GM06990 (cell line): Measurements from ENCODE around the gene SCN3B.

Source experiments
- DNase-seq: peaks from one replicate; pipeline ENCODE4 v3.0.0-alpha.2; 2011; ENCODE audit not compliant: insufficient read length; ENCODE audit errors: extremely low read depth
- H3K27me3 ChIP-seq: replicated peaks from 2 replicates; pipeline ENCODE4 v1.6.0; 2011; ENCODE audit warnings: low read length; ENCODE audit not compliant: control insufficient read depth, insufficient read depth
- H3K36me3 ChIP-seq: 2 replicates; pipeline ENCODE4 v1.5.1; 2011; ENCODE audit warnings: low read length; ENCODE audit not compliant: control insufficient read depth, insufficient read depth
- H3K4me3 ChIP-seq: replicated peaks from 2 replicates; pipeline ENCODE4 v1.5.1; 2011; ENCODE audit warnings: low read depth, mild to moderate bottlenecking, control low read depth, low read length
- CTCF ChIP-seq: IDR thresholded peaks from 2 replicates; pipeline ENCODE4 v1.5.1; 2011; ENCODE audit warnings: low read length, control low read depth, mild to moderate bottlenecking, inconsistent platforms; ENCODE audit not compliant: insufficient read depth, poor library complexity, severe bottlenecking

SCN3B gene

DNA sequence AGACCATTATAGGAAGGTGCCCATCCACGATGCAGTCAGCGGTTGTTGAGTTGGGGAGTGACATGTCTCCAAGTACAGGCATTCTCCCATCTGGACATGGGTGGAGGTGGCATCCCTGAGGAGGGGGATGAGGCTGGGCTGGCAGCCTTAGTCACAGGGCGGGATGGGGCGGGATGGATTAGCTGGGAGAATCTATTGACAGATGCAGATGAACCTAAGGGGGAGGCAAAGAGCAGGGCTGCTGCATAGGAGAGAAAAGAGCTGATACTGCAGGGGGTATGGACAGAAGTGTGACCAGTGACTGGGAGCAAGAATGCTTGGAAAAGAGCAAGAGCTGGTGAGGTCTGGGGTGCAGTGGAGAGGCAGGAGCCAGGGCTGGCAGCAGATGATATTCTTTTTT, 42.7 kb downstream of the SCN3B start:
- peaks cover 9% of the 10 kb centered on the region for H3K36me3 ChIP-seq

DNA sequence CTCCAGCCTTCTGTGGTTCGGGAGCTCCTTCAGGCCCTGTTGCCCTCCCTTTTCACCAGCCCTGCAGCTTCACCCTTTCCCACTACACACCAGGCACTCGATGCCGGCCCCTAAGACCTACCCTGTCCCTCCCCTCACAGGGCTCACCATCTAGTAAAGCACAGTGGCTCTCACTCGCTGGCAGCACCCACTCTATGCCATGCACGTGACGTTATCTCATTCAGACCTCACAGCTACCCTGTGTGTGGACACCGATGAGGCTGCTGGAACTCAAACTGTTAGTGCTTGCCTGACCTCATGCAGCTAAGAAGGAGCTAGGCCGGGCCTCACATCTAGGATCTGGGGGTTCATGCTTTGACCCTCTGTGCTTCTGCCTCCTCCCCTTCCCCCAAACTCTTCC, 45.5 kb downstream of the SCN3B start:
- no peak for DNase-seq
- Histone ChIP-seq H3K4me3 (no peak overlapping the region), H3K27me3 (no peaks in the 10 kb centered on the region), H3K36me3 (peaks cover 9% of the 10 kb centered on the region)
- no peak for TF ChIP-seq CTCF

More for the DNA sequence above, 42.7 kb downstream of the SCN3B start:
- TF ChIP-seq CTCF, result no peak
- DNase-seq, result no peak
- H3K4me3 ChIP-seq, result no peak overlapping the region
- H3K27me3 ChIP-seq, result no peaks in the 10 kb centered on the region

- no peak for DNase-seq
- Histone ChIP-seq H3K27me3 (no peaks in the 10 kb centered on the region), H3K36me3 (peaks cover 8% of the 10 kb centered on the region), H3K4me3 (no peak overlapping the region)
- no peak for TF ChIP-seq CTCF
Observed at GRCh38 chr11:123608371-123608770, 46.1 kb downstream of the SCN3B start.

- H3K36me3 ChIP-seq, result peaks cover 6% of the 10 kb centered on the region
- no peak for TF ChIP-seq CTCF
- H3K4me3 ChIP-seq, result no peak overlapping the region
- no peaks in the 10 kb centered on the region for H3K27me3 ChIP-seq
- DNase-seq, result no peak
Observed at GRCh38 chr11:123607781-123608180, 46.6 kb downstream of the SCN3B start.

DNA sequence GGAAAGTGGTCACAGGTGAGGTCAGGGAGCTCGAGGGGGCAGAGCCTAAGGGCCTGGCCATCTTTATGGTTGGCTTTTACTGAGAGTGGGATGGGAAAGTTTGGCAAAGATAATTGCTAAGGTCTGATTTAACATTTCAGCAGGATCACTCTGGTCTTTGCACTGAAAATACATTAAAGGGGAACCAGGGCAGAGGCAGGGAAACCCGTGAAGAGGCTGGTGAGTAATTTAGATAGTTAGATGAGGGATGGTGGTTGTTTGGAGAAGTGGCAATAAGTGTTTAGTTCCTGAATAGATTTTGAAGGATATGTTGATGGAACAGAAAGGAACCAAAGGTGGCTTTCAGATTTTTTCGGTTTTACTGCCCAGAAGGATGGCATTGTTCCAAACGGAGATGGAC, 50.8 kb downstream of the SCN3B start:
- H3K4me3 ChIP-seq, result no peak overlapping the region
- no peaks in the 10 kb centered on the region for H3K27me3 ChIP-seq
- DNase-seq, result no peak
- TF ChIP-seq CTCF, result no peak
- peaks cover 2% of the 10 kb centered on the region for H3K36me3 ChIP-seq

DNA sequence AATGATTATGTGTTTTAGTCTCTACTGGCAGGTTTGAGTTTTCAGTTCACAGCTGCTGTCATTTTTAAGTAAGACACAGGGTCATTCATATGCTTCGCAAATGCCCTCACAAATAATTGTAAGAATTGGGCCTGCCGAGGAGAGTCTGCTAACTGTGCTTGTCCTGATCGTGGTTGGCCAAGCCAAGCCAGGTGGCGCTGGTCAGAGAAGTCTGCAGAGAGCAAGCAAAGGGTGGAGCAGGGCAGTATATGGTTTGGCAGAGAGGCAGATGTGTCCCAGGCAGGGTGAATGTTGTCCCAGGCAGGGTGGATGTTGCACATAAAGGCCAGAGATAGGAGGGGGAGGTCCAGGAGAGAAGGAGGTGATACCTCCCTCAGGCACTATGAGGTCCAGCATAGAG, 52.7 kb downstream of the SCN3B start:
- DNase-seq, result no peak
- TF ChIP-seq CTCF, result no peak
- H3K36me3 ChIP-seq, result peaks cover 1% of the 10 kb centered on the region
- no peaks in the 10 kb centered on the region for H3K27me3 ChIP-seq
- H3K4me3 ChIP-seq, result no peak overlapping the region
